H9 (cell line): ENCODE data around the gene ADGRL3. TPM values are rescaled to one million over a fixed set of nuclear protein-coding genes. Genes with fewer than 3 reads are reported as not detected.

Experiments used
- DNase-seq: peaks from one replicate; pipeline ENCODE4 v3.0.0-alpha.2; 2017
- H2AFZ ChIP-seq: one replicate; pipeline ENCODE4 v1.6.1; 2013; ENCODE audit warnings: mild to moderate bottlenecking, low read length, control low read depth, moderate library complexity
- H2AK5ac ChIP-seq: 2 replicates; pipeline ENCODE4 v1.6.1; 2013; ENCODE audit warnings: low read length, control low read depth, mixed read lengths; ENCODE audit not compliant: insufficient read length
- H2BK120ac ChIP-seq: one replicate; pipeline ENCODE4 v1.6.1; 2013; ENCODE audit warnings: low read depth, mild to moderate bottlenecking, low read length, control low read depth, inconsistent platforms; ENCODE audit not compliant: poor library complexity, severe bottlenecking
- H2BK12ac ChIP-seq: 2 replicates; pipeline ENCODE4 v1.6.1; 2013; ENCODE audit warnings: low read length, control low read depth, mixed read lengths, low read depth; ENCODE audit not compliant: insufficient read length
- H2BK15ac ChIP-seq: 2 replicates; pipeline ENCODE4 v1.6.1; 2013; ENCODE audit warnings: low read depth, low read length, control low read depth
- H2BK20ac ChIP-seq: one replicate; pipeline ENCODE4 v1.6.1; 2013; ENCODE audit warnings: low read depth, mild to moderate bottlenecking, low read length, control low read depth, inconsistent platforms; ENCODE audit not compliant: poor library complexity, severe bottlenecking
- H2BK5ac ChIP-seq: 2 replicates; pipeline ENCODE4 v1.6.1; 2013; ENCODE audit warnings: low read length, control low read depth, mixed read lengths; ENCODE audit not compliant: insufficient read length
- H3K14ac ChIP-seq: 2 replicates; pipeline ENCODE4 v1.6.1; 2013; ENCODE audit warnings: low read length, control low read depth; ENCODE audit not compliant: insufficient read depth
- H3K18ac ChIP-seq: 2 replicates; pipeline ENCODE4 v1.6.1; 2013; ENCODE audit warnings: low read depth, mild to moderate bottlenecking, mixed read lengths, low read length, control low read depth; ENCODE audit not compliant: insufficient read length
- H3K23ac ChIP-seq: 2 replicates; pipeline ENCODE4 v1.6.1; 2013; ENCODE audit warnings: low read length, control low read depth, mixed read lengths, low read depth; ENCODE audit not compliant: insufficient read length
- H3K23me2 ChIP-seq: 2 replicates; pipeline ENCODE4 v1.6.1; 2013; ENCODE audit warnings: low read depth, mild to moderate bottlenecking, mixed read lengths, low read length, control low read depth; ENCODE audit not compliant: insufficient read length, poor library complexity, severe bottlenecking
- H3K27ac ChIP-seq: 2 replicates; pipeline ENCODE4 v1.5.1; 2013; ENCODE audit warnings: low read length, control low read depth, mixed read lengths, low read depth; ENCODE audit not compliant: insufficient read length
- H3K27me3 ChIP-seq: 2 replicates; pipeline ENCODE4 v1.6.1; 2013; ENCODE audit warnings: low read length, control low read depth, inconsistent platforms; ENCODE audit not compliant: insufficient read depth
- H3K4ac ChIP-seq: 2 replicates; pipeline ENCODE4 v1.6.1; 2013; ENCODE audit warnings: low read depth, mild to moderate bottlenecking, control low read depth, inconsistent platforms, low read length, moderate library complexity
- H3K4me1 ChIP-seq: 2 replicates; pipeline ENCODE4 v1.6.1; 2013; ENCODE audit warnings: low read length, control low read depth, inconsistent platforms; ENCODE audit not compliant: insufficient read depth
- H3K4me2 ChIP-seq: 2 replicates; pipeline ENCODE4 v1.6.1; 2013; ENCODE audit warnings: low read length, control low read depth, mixed read lengths; ENCODE audit not compliant: insufficient read length, insufficient read depth
- H3K56ac ChIP-seq: 2 replicates; pipeline ENCODE4 v1.6.1; 2013; ENCODE audit warnings: low read depth, mild to moderate bottlenecking, mixed read lengths, low read length, control low read depth; ENCODE audit not compliant: insufficient read length
- H3K79me1 ChIP-seq: 2 replicates; pipeline ENCODE4 v1.6.1; 2013; ENCODE audit warnings: low read depth, mild to moderate bottlenecking, moderate library complexity, low read length, control low read depth, inconsistent platforms; ENCODE audit not compliant: insufficient read depth, poor library complexity, severe bottlenecking
- H3K79me2 ChIP-seq: 2 replicates; pipeline ENCODE4 v1.6.1; 2013; ENCODE audit warnings: low read length, control low read depth, inconsistent platforms; ENCODE audit not compliant: insufficient read depth
- H3K9ac ChIP-seq: 2 replicates; pipeline ENCODE4 v1.6.1; 2013; ENCODE audit warnings: low read length, control low read depth, mixed read lengths; ENCODE audit not compliant: insufficient read length; ENCODE audit errors: extremely low read depth
- H3K9me3 ChIP-seq: one replicate; pipeline ENCODE4 v1.6.1; 2013; ENCODE audit warnings: low read depth, low read length, inconsistent platforms; ENCODE audit not compliant: control insufficient read depth
- H3T11ph ChIP-seq: one replicate; pipeline ENCODE4 v1.6.1; 2013; ENCODE audit warnings: mild to moderate bottlenecking, low read length, control low read depth, inconsistent platforms
- H4K20me1 ChIP-seq: one replicate; pipeline ENCODE4 v1.6.1; 2013; ENCODE audit not compliant: control insufficient read depth, insufficient read length, insufficient read depth
- H4K5ac ChIP-seq: 2 replicates; pipeline ENCODE4 v1.6.1; 2013; ENCODE audit warnings: low read depth, mild to moderate bottlenecking, mixed read lengths, low read length, control low read depth; ENCODE audit not compliant: insufficient read length
- H4K8ac ChIP-seq: replicated peaks from 2 replicates; pipeline ENCODE4 v1.6.1; 2013; ENCODE audit warnings: low read length, control low read depth, mixed read lengths, low read depth; ENCODE audit not compliant: insufficient read length
- H4K91ac ChIP-seq: 2 replicates; pipeline ENCODE4 v1.6.1; 2013; ENCODE audit warnings: low read depth, mild to moderate bottlenecking, moderate library complexity, mixed read lengths, low read length, control low read depth; ENCODE audit not compliant: insufficient read length
- H3K27ac Mint-ChIP-seq, 3 experiments: 2 replicates in 2 of 3; 3 replicates in 1 of 3; pipeline ENCODE4 v1.8.0; 2020 to 2021; ENCODE audit warnings: mixed read lengths in 3 of 3, mild to moderate bottlenecking in 1 of 3, moderate library complexity in 1 of 3
- H3K27me3 Mint-ChIP-seq: 2 replicates; pipeline ENCODE4 v1.8.0; 2021; ENCODE audit warnings: low read depth, mild to moderate bottlenecking, moderate library complexity, mixed read lengths
- H3K36me3 Mint-ChIP-seq, 3 experiments: 2 replicates in 2 of 3; 3 replicates in 1 of 3; pipeline ENCODE4 v1.8.0; 2020 to 2021; ENCODE audit warnings: low read depth in 3 of 3, mixed read lengths in 3 of 3; ENCODE audit not compliant: insufficient read depth in 1 of 3
- H3K4me1 Mint-ChIP-seq, 2 experiments: 2 replicates each; pipeline ENCODE4 v1.8.0; 2020; ENCODE audit warnings: mixed read lengths in 2 of 2
- H3K4me3 Mint-ChIP-seq, 2 experiments: 2 replicates in 1 of 2; 3 replicates in 1 of 2; pipeline ENCODE4 v1.8.0; 2020 to 2021; ENCODE audit warnings: mild to moderate bottlenecking in 2 of 2, mixed read lengths in 2 of 2, moderate library complexity in 1 of 2
- H3K9me3 Mint-ChIP-seq, 2 experiments: 2 replicates in 1 of 2; 3 replicates in 1 of 2; pipeline ENCODE4 v1.8.0; 2020; ENCODE audit warnings: mild to moderate bottlenecking in 2 of 2, mixed read lengths in 2 of 2, moderate library complexity in 1 of 2
- WGBS: extraction: QIAGEN DNeasy Blood & Tissue Kit; methylation state at CpG from one replicate; pipeline ENCODE4 v1.1.7; 2013; ENCODE audit warnings: missing lambda C conversion rate, low lambda C conversion rate, mixed read lengths; ENCODE audit not compliant: insufficient read length; ENCODE audit errors: extremely low coverage; 5-methylcytosine and 5-hydroxymethylcytosine counted together
- total RNA-seq: library from RNA; stranded (reverse); gene quantifications from 2 replicates; pipeline ENCODE4 v1.2.1, GENCODE V29; 2021
- TF ChIP-seq, protein P1 (sequence below): fragments of 200-600 bp; sonication (generic); conservative IDR thresholded peaks from 3 replicates; pipeline ENCODE4 v1.8.0; 2021; ENCODE audit warnings: antibody characterized with exemption, mild to moderate bottlenecking

Gene ADGRL3
- total RNA-seq, 1 experiment from 2014 or later: 5.9 TPM

DNA sequence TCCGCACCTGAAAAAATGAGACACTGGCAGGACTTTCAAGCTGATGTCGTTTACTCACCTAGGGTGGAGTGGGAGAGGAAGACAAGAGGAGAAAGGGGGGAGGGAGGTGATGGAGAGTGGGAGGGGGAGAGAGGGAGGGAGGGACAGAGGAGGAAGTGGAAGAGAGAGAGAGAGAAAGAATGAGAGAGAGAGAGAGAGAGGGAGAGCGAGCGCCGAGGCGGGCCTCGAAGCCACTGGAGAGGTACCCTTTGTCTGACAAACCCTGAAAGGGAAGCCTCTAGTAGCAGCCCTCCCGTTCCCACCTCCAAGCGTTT, 296 bp upstream of the ADGRL3 start:
- no peaks in the 10 kb centered on the region for H3K9me3 ChIP-seq
- H3K4me1 Mint-ChIP-seq: peaks cover 29 to 30% of the 10 kb centered on the region in 2 experiments
- H2BK20ac ChIP-seq: no peak overlapping the region
- H4K20me1 ChIP-seq: peaks cover 4% of the 10 kb centered on the region
- no peak overlapping the region for H4K5ac ChIP-seq
- peaks cover 80% of the 10 kb centered on the region for H3K27me3 Mint-ChIP-seq
- peaks cover 0 to 5% of the 10 kb centered on the region in 2 experiments; a peak in 2 of 5 replicates for H3K9me3 Mint-ChIP-seq
- peak overlapping the region; percentile 26 for H3K9ac ChIP-seq
- H3T11ph ChIP-seq: no peak overlapping the region
- H4K91ac ChIP-seq: no peak overlapping the region
- H3K36me3 Mint-ChIP-seq: no peaks in the 10 kb centered on the region; a peak in 1 of 7 replicates
- H3K79me1 ChIP-seq: no peaks in the 10 kb centered on the region
- H3K56ac ChIP-seq: no peak overlapping the region
- peaks cover 11% of the 10 kb centered on the region; the same call in 1 of the 2 replicates for H3K27me3 ChIP-seq
- no peak overlapping the region for H3K4ac ChIP-seq
- no peak overlapping the region for H3K18ac ChIP-seq
- TF ChIP-seq, protein P1, sequence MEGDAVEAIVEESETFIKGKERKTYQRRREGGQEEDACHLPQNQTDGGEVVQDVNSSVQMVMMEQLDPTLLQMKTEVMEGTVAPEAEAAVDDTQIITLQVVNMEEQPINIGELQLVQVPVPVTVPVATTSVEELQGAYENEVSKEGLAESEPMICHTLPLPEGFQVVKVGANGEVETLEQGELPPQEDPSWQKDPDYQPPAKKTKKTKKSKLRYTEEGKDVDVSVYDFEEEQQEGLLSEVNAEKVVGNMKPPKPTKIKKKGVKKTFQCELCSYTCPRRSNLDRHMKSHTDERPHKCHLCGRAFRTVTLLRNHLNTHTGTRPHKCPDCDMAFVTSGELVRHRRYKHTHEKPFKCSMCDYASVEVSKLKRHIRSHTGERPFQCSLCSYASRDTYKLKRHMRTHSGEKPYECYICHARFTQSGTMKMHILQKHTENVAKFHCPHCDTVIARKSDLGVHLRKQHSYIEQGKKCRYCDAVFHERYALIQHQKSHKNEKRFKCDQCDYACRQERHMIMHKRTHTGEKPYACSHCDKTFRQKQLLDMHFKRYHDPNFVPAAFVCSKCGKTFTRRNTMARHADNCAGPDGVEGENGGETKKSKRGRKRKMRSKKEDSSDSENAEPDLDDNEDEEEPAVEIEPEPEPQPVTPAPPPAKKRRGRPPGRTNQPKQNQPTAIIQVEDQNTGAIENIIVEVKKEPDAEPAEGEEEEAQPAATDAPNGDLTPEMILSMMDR: no peak
- H2AK5ac ChIP-seq: no peak overlapping the region
- 0 out of 2 replicates have a peak, but pooled peaks cover 4% of the 10 kb centered on the region for H3K79me2 ChIP-seq
- no CpG with 5 or more reads among the region's 9 CpGs for WGBS
- H3K4me2 ChIP-seq: peak overlapping the region; percentile 83
- peak overlapping the region; percentile 89 to 100 for H3K4me3 Mint-ChIP-seq
- DNase-seq: no peak
- no peak overlapping the region for H3K27ac ChIP-seq
- H2BK120ac ChIP-seq: no peak overlapping the region
- H2BK5ac ChIP-seq: no peak overlapping the region
- no peak overlapping the region for H4K8ac ChIP-seq
- H3K27ac Mint-ChIP-seq: peak overlapping the region in 1 of 3 experiments; percentile 85; a peak in 2 of 7 replicates
- 0 out of 2 replicates have a peak overlapping the region, but pooled peaks have one; percentile 20 for H3K14ac ChIP-seq
- H3K23ac ChIP-seq: no peak overlapping the region
- peaks cover 30% of the 10 kb centered on the region for H3K23me2 ChIP-seq
- H3K4me1 ChIP-seq: no peaks in the 10 kb centered on the region; the same call in 1 of the 2 replicates
- no peak overlapping the region for H2BK15ac ChIP-seq
- no peak overlapping the region for H2AFZ ChIP-seq
- no peak overlapping the region for H2BK12ac ChIP-seq
